Ovary (tissue), 9 donors: Measurements from ENCODE around the gene NYAP2. TPM values are rescaled to one million over a fixed set of nuclear protein-coding genes. Genes with fewer than 3 reads are reported as not detected.

Experiments
- polyA plus RNA-seq, 2 donors: library from polyadenylated mRNA; stranded (reverse); fragments of 200-250 nt in 1 of 2; fragments of 350-450 nt in 1 of 2; fragmentation: Illumina TruSeq in 1 of 2; extraction: RNeasy Lipid Tissue Mini Kit (QIAGEN cat#74804) in 1 of 2; gene quantifications; one replicate each; pipeline ENCODE4 v1.2.3, GENCODE V29; 2013 to 2014
- small RNA-seq: library from RNA; depleted of rRNA; stranded (forward); fragments of <200 nt; gene quantifications from one replicate; pipeline ENCODE3, GENCODE V24; 2016
- total RNA-seq, 7 donors: library from RNA; depleted of rRNA in 2 of 7; stranded (reverse); fragments of >200 nt in 2 of 7; fragmentation: NEBNext Ultra II Directional in 3 of 7; extraction: Animal tissue kit (Norgen Biotek cat#: 25700) in 3 of 7; gene quantifications; one replicate each; pipeline versions ENCODE4 v1.1.0 to v1.2.4, GENCODE V29; 2016 to 2023
- donor health status: DM: no; HTN: no; CAD: no; lungs with moderate emphysema.
- donor health status: DM: no; HTN: no; CAD: no.
- donor health status: Bipolar disorder and iron deficiency.
- donor health status: DM: yes; HTN: yes; CAD: no.
- donor health status: DM: no; HTN: no; CAD: no.
- donor health status: DM: yes; HTN: yes; CAD: no.

Gene NYAP2
- total and polyA plus RNA-seq, 9 donors = 0.10 to 0.13 TPM; not detected in 7

Small RNA genes within 50 kb of the gene (small RNA-seq; reads per million reads assigned to genes)
- not detected for gene AC016717.1
